ENCODE results near the gene PPP6R3.
"Not testable (repeated sequence)": the region's sequence is repeated elsewhere in the genome, so short reads cannot be mapped to it uniquely, and the experiment has no call there.

The PPP6R3 gene

GRCh38 chr11:68539395-68539794, 78.8 kb downstream of the PPP6R3 start:
- Histone ChIP-seq H3K36me3 (ENCODE audit: control insufficient read depth, insufficient read depth, low read length) (no peaks in the 10 kb centered on the region), H3K4me3 (ENCODE audit: low read depth, low read length) (no peak overlapping the region), H3K4me2 (ENCODE audit: low read length) (no peak overlapping the region), H2AFZ (no peak overlapping the region), H3K4me1 (peaks cover 14% of the 10 kb centered on the region), H3K9ac (no peak overlapping the region), H3K9me3 (ENCODE audit: control insufficient read depth, low read length) (no peaks in the 10 kb centered on the region), H3K27me3 (ENCODE audit: control insufficient read depth, insufficient read depth, low read length) (no peaks in the 10 kb centered on the region), H3K79me2 (peaks cover 29% of the 10 kb centered on the region), H3K27ac (no peak overlapping the region)
- no peak for TF ChIP-seq CTCF (IDR thresholded peaks at IDR 0.05)

DNA sequence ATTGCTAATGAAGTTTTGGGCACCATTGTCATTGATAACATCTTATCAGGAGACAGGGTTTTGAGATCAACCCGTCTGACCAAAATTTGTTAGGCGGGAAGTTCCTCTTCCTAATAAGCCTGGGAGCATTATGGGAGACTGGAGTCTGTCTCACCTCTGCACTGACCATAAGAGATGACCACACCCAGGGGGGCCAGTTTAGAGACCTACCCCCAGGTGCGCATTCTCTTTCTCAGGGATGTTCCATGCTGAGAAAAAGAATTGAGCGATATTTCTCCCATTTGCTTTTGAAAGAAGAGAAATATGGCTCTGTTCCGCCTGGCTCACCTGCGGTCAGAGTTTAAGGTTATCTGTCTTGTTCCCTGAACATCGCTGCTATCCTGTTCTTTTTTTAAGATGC, 80.0 kb downstream of the PPP6R3 start:
- not testable (repeated sequence) for H2AFZ ChIP-seq; H3K9me3 ChIP-seq (ENCODE audit: control insufficient read depth, low read length); H3K27me3 ChIP-seq (ENCODE audit: control insufficient read depth, insufficient read depth, low read length); H3K4me3 ChIP-seq (ENCODE audit: low read depth, low read length); H3K4me2 ChIP-seq (ENCODE audit: low read length); H3K9ac ChIP-seq; H3K36me3 ChIP-seq (ENCODE audit: control insufficient read depth, insufficient read depth, low read length); H3K27ac ChIP-seq
- peaks cover 23% of the 10 kb centered on the region for H3K79me2 ChIP-seq
- H3K4me1 ChIP-seq = peaks cover 14% of the 10 kb centered on the region

GRCh38 chr11:68541116-68541515, 80.6 kb downstream of the PPP6R3 start:
- peaks cover 17% of the 10 kb centered on the region for H3K4me1 ChIP-seq
- no peaks in the 10 kb centered on the region for H3K27me3 ChIP-seq (ENCODE audit: control insufficient read depth, insufficient read depth, low read length)
- no peaks in the 10 kb centered on the region for H3K36me3 ChIP-seq (ENCODE audit: control insufficient read depth, insufficient read depth, low read length)
- no peak overlapping the region for H3K9ac ChIP-seq
- no peaks in the 10 kb centered on the region for H3K9me3 ChIP-seq (ENCODE audit: control insufficient read depth, low read length)
- H3K27ac ChIP-seq = no peak overlapping the region
- no peak for TF ChIP-seq CTCF (IDR thresholded peaks at IDR 0.05)
- H3K4me2 ChIP-seq (ENCODE audit: low read length) = no peak overlapping the region
- H3K4me3 ChIP-seq (ENCODE audit: low read depth, low read length) = no peak overlapping the region
- peaks cover 23% of the 10 kb centered on the region for H3K79me2 ChIP-seq
- no peak overlapping the region for H2AFZ ChIP-seq

DNA sequence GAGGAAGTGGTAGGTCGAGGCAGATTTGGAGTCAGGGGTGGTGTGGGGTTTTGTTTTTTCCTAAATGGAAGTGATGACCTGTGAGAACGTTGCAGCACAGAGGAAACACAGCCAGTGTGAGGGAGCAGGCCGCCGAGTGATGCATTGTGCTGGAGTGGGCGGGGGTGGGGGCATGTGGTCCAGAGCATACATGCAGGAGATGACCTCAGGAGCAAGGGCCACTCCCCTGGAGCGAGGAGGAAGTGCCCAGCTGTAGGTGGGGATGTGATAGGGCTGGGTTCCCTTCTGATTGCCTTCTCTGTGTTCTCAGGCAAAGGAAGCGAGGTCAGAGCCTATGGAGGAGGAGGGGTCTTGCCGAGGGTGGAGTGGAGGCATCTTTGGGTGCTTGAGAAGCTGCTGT, 81.4 kb downstream of the PPP6R3 start:
- Histone ChIP-seq H2AFZ (no peak overlapping the region), H3K4me2 (ENCODE audit: low read length) (no peak overlapping the region), H3K9ac (no peak overlapping the region), H3K27me3 (ENCODE audit: control insufficient read depth, insufficient read depth, low read length) (no peaks in the 10 kb centered on the region), H3K4me3 (ENCODE audit: low read depth, low read length) (no peak overlapping the region), H3K27ac (no peak overlapping the region), H3K36me3 (ENCODE audit: control insufficient read depth, insufficient read depth, low read length) (no peaks in the 10 kb centered on the region), H3K79me2 (peaks cover 26% of the 10 kb centered on the region), H3K9me3 (ENCODE audit: control insufficient read depth, low read length) (no peaks in the 10 kb centered on the region), H3K4me1 (peaks cover 25% of the 10 kb centered on the region)
- TF ChIP-seq CTCF (IDR thresholded peaks at IDR 0.05) = no peak

- Histone ChIP-seq H2AFZ (no peak overlapping the region), H3K79me2 (peaks cover 27% of the 10 kb centered on the region), H3K9me3 (ENCODE audit: control insufficient read depth, low read length) (no peaks in the 10 kb centered on the region), H3K4me1 (peaks cover 25% of the 10 kb centered on the region), H3K4me2 (ENCODE audit: low read length) (no peak overlapping the region), H3K36me3 (ENCODE audit: control insufficient read depth, insufficient read depth, low read length) (no peaks in the 10 kb centered on the region), H3K27ac (peak overlapping the region; percentile 36), H3K27me3 (ENCODE audit: control insufficient read depth, insufficient read depth, low read length) (no peaks in the 10 kb centered on the region), H3K4me3 (ENCODE audit: low read depth, low read length) (no peak overlapping the region), H3K9ac (no peak overlapping the region)
- no peak for TF ChIP-seq CTCF (IDR thresholded peaks at IDR 0.05)
Measured at GRCh38 chr11:68542617-68543016, 82.1 kb downstream of the PPP6R3 start.
